Measurements from ENCODE around the gene KCNN4.

KCNN4 gene

GRCh38 chr19:43751466-43752220 lies 29.1 kb downstream of the KCNN4 start:
- in situ Hi-C loops (cut with MboI; ENCODE audit: low sequenced_read_pairs): no loop called here

GRCh38 chr19:43749898-43750297 lies 30.9 kb downstream of the KCNN4 start:
- in situ Hi-C loops (cut with MboI; ENCODE audit: low sequenced_read_pairs): loop anchor here (5.0 kb wide), 1 partner anchor 37 kb away; no protein-coding TSS in a partner anchor

GRCh38 chr19:43749152-43749551 lies 31.6 kb downstream of the KCNN4 start:
- in situ Hi-C loops (cut with MboI; ENCODE audit: low sequenced_read_pairs): loop anchor here (5.0 kb wide), 1 partner anchor 38 kb away; no protein-coding TSS in a partner anchor

DNA sequence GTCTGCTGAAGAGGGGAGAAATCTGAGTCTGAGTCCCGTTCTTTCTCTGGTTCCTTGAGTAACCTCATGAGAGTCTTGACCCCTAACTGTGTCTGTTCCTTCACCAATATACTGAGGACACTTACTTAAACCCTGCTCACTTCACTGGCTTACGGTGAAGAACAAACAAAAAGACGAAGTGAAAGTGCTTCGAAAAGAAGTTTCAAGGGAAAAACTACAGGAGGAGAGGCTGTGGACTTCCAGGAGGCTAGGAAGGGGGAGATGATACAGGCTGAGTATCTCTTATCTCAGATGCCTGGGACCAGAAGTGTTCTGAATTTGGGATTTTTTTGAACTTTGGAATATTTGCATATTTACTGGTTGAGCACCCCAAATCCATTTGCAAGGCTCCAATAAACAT lies 32.1 kb downstream of the KCNN4 start:
- in situ Hi-C loops (cut with MboI; ENCODE audit: low sequenced_read_pairs): loop anchor here (5.0 kb wide), 1 partner anchor 39 kb away; no protein-coding TSS in a partner anchor

GRCh38 chr19:43748205-43748594 lies 32.6 kb downstream of the KCNN4 start:
- in situ Hi-C loops (cut with MboI; ENCODE audit: low sequenced_read_pairs): loop anchor here (5.0 kb wide), 1 partner anchor 39 kb away; no protein-coding TSS in a partner anchor

DNA sequence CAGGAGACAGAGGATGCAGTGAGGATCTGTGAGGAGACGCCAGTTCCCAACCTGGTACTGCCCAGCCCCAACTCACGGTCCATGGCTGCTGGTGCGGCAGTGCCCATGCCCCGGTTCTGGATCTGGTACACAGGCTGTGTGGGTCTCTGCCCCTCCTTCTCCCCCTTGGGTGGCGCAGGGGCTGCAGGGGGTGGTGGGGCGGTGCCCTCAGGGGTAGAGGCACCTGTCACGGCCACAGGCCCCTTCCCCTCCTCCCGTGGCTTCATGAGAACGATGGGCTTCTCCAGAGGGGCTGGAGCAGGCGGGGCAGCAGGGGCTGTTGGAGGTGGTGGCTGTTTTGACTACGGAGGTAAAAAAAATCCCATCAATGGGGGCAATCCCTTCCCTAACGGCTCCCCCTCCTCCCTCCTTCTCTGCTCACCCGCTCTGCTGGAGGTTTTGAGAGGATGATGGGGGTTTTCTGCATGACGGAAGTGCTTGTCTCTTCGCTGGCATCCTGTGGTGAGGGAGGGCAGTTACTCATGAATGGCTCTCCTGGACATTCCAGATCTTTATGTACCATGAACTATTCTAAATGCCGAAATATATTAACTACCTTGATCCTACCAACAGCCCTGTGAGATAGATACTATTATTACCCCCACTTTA lies 33.1 kb downstream of the KCNN4 start:
- in situ Hi-C loops (cut with MboI; ENCODE audit: low sequenced_read_pairs): loop anchor here (5.0 kb wide), 1 partner anchor 40 kb away; no protein-coding TSS in a partner anchor

- in situ Hi-C loops (cut with MboI; ENCODE audit: low sequenced_read_pairs): no loop called here
Observed at GRCh38 chr19:43743059-43743458, 37.7 kb downstream of the KCNN4 start.

- in situ Hi-C loops (cut with MboI; ENCODE audit: low sequenced_read_pairs): no loop called here
Observed at GRCh38 chr19:43741075-43741825, 39.5 kb downstream of the KCNN4 start.

DNA sequence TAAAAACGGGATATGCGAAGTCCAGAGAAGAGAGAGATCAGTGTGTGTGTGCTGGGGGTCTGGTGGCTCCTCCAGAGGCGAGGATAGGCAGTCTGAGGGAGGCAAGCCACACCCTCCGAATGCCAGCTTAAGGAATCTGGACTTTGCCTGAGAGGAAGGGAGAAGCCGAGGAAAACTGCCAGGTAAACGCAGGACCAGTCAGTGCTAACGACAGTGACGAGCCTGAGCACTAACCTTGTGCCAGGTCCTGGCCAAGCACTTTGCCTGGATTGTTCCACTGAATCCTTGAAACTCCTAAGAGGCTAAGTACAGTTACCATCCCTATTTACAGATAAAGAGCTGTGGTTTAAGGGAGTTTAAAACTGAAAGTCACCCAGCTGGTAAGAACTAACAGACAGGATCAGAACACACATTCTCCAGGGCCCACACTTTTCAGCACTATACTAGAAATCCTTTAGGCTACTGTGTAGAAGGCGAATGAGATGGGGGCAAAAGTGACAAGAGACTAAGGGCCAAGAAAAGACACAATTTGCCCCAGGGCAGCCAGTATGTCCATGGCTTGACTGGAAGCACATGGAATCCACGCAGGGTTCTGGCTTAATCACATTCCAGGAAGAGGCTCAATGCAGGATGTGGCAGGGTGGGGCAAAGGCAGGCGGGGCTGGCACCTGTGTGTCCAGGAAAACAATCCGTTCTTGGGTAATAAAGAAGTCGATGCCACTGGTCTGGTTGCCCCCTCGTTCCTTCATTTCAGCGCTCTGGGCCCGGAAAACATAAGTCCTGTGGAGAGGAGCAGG lies 41.1 kb downstream of the KCNN4 start:
- in situ Hi-C loops (cut with MboI; ENCODE audit: low sequenced_read_pairs): no loop called here

- in situ Hi-C loops (cut with MboI; ENCODE audit: low sequenced_read_pairs): no loop called here
Observed at GRCh38 chr19:43738780-43739211, 42.0 kb downstream of the KCNN4 start.

- in situ Hi-C loops (cut with MboI; ENCODE audit: low sequenced_read_pairs): no loop called here
Observed at GRCh38 chr19:43735957-43736356, 44.8 kb downstream of the KCNN4 start.

DNA sequence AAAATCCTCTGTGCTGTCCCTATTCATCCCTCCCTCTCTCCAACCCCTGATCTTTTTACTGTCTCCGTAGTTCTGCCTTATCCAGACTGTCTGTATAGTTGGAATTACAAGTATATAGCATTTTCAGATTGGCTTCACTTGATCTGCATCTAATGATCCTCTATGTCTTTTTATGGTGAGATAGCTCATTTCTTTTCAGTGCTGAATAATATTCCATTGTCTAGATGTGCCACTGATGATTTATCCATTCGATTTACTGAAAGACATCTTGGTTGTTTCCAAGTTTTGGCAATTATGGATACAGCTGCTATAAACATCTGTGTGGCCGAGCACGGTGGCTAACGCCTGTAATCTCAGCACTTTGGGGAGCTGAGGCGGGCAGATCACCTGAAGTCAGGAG lies 45.8 kb downstream of the KCNN4 start:
- in situ Hi-C loops (cut with MboI; ENCODE audit: low sequenced_read_pairs): no loop called here

DNA sequence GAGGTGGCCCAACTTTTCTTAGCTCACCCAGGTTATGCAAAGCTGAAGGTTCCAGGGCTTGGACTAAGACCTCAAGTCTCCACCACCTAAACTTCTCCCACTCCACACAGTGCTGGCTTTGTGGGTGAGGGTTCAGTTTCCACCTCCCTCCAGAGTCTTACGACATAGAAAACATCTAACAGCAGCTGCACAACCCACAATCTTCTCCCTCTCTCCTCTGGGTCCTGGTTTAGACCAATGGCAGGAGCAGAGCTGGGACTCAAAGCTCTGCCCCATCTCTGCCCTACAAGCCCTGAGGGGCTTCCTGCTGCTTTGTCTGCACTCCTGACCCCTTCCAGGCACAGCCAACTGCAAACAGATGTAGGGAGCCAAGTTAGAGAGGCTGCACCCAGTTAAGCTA lies 48.9 kb downstream of the KCNN4 start:
- in situ Hi-C loops (cut with MboI; ENCODE audit: low sequenced_read_pairs): no loop called here

DNA sequence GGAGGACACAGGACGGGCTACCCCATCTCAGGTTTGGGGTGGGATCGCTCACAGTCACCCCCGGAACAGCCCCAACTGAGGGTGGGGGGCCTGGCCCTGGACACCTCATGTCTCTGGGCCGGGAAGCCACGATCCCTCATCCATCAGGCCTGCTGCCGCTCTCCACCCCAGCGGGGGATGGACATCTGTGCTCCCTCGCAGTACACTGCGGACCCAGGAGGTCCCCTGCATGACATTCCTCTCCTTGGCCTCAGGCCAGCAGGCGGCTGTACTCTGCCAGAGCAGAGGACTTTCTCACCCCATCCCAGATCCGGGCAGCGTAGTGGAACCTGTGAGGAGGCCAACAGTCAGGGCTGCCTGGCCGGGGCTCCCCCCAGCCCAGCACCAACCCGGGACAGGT lies 49.4 kb downstream of the KCNN4 start:
- in situ Hi-C loops (cut with MboI; ENCODE audit: low sequenced_read_pairs): no loop called here

- in situ Hi-C loops (cut with MboI; ENCODE audit: low sequenced_read_pairs): no loop called here
Observed at GRCh38 chr19:43729919-43730318, 50.9 kb downstream of the KCNN4 start.

- in situ Hi-C loops (cut with MboI; ENCODE audit: low sequenced_read_pairs): no loop called here
Observed at GRCh38 chr19:43727593-43727853, 53.2 kb downstream of the KCNN4 start.

DNA sequence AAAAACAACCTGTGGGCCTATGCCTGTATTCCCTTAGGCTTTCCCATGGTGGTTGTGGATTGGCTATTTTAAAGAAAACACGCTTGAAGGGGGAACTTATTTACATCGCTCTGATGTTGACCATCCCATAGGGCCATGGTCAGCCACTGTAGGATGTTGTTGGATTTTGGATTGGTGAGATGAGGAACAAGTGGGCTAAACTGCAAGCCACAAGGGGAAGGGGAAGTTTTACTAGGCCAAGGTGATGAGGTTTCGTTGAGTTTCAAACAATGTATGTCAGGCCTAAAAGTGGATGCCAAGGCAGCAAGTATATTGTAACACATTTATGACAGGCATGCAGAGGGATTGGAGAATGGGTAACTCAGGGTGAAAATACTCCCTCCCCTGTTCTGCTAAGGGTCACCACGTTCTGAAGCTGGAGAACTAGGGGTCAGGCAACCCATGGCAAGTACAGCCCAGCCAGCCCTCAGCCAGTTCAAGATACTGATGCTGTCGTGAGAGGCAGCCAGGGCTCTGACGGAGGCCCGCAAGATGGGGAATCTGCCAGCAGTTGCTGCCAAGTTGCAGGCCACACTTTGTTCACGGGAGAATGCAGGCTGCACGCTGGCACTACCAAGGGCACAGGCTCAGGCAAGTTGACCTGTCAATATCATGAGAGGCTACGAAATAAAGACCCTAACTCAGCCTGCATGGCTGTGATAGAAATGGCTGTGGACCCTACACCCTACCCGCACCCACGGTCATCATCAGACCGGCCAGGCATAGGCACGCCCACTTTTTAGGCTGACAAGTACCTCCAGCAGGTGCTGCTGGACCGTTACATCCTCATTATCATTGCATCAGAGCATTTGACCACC lies 53.8 kb downstream of the KCNN4 start:
- in situ Hi-C loops (cut with MboI; ENCODE audit: low sequenced_read_pairs): no loop called here

- in situ Hi-C loops (cut with MboI; ENCODE audit: low sequenced_read_pairs): no loop called here
Observed at GRCh38 chr19:43725468-43725867, 55.3 kb downstream of the KCNN4 start.

GRCh38 chr19:43724896-43725295 lies 55.9 kb downstream of the KCNN4 start:
- in situ Hi-C loops (cut with MboI; ENCODE audit: low sequenced_read_pairs): no loop called here

GRCh38 chr19:43723588-43723987 lies 57.2 kb downstream of the KCNN4 start:
- in situ Hi-C loops (cut with MboI; ENCODE audit: low sequenced_read_pairs): no loop called here

Data from HL-60/S4 (cell line).